SU-DHL-6 (cell line): ENCODE data around the gene KHK.

Experiments used
- EZH2phosphoT487 ChIP-seq: fragments of 200-600 bp; sonication (generic), shearing (Covaris generic); conservative IDR thresholded peaks from 2 replicates; pipeline ENCODE4 v1.6.1; 2018; ENCODE audit warnings: mild to moderate bottlenecking, antibody characterized with exemption, low read length, moderate library complexity, mixed read lengths
- TF ChIP-seq, protein P1 (sequence below): fragments of 200-600 bp; sonication (generic); IDR thresholded peaks from one replicate; pipeline ENCODE4 v1.5.1; 2017; ENCODE audit warnings: antibody characterized with exemption, mild to moderate bottlenecking, low read length, moderate library complexity; ENCODE audit not compliant: insufficient read depth, poor library complexity, severe bottlenecking

DNA sequence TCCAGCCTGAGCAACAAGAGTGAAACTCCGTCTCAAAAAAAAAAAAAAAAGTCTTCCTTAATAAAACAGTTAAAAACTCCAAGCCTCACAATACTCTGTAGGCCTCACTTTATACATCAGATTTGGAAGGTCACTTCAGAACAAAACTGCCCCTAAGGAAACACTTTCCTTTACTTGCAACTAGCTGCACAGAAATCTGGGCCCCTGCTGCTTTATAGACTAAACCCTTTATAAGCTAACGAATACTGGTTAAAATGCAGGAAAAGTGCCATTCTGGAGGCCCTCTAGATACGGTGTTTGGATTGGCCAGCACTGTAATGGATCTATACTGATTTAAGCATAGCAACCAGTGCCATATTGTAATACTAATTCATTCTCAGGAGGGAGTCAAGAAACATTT, 38.5 kb downstream of the KHK start:
- TF ChIP-seq, protein P1, sequence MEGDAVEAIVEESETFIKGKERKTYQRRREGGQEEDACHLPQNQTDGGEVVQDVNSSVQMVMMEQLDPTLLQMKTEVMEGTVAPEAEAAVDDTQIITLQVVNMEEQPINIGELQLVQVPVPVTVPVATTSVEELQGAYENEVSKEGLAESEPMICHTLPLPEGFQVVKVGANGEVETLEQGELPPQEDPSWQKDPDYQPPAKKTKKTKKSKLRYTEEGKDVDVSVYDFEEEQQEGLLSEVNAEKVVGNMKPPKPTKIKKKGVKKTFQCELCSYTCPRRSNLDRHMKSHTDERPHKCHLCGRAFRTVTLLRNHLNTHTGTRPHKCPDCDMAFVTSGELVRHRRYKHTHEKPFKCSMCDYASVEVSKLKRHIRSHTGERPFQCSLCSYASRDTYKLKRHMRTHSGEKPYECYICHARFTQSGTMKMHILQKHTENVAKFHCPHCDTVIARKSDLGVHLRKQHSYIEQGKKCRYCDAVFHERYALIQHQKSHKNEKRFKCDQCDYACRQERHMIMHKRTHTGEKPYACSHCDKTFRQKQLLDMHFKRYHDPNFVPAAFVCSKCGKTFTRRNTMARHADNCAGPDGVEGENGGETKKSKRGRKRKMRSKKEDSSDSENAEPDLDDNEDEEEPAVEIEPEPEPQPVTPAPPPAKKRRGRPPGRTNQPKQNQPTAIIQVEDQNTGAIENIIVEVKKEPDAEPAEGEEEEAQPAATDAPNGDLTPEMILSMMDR = no peak
- TF ChIP-seq EZH2phosphoT487 = no peak
